BE2C (cell line): Measurements from ENCODE around the gene CMYA5. TPM values are rescaled to one million over a fixed set of nuclear protein-coding genes. Genes with fewer than 3 reads are reported as not detected.

ENCODE experiments used
- DNase-seq: peaks from one replicate; pipeline ENCODE4 v3.0.0-alpha.2; 2020
- H3K27me3 ChIP-seq: fragments of 250-450 bp; sonication (Bioruptor Pico); 2 replicates; pipeline ENCODE4 v1.5.1; 2020; ENCODE audit warnings: mild to moderate bottlenecking
- H3K36me3 ChIP-seq: fragments of 250-450 bp; sonication (Bioruptor Pico); 2 replicates; pipeline ENCODE4 v1.5.1; 2020; ENCODE audit warnings: mild to moderate bottlenecking
- H3K4me1 ChIP-seq: fragments of 250-450 bp; sonication (Bioruptor Pico); 2 replicates; pipeline ENCODE4 v1.5.1; 2020
- H3K4me3 ChIP-seq: 2 replicates; pipeline ENCODE4 v1.5.1; 2011; ENCODE audit warnings: low read depth, low read length
- H3K9me3 ChIP-seq: fragments of 250-450 bp; sonication (Bioruptor Pico); 2 replicates; pipeline ENCODE4 v1.5.1; 2020
- CTCF ChIP-seq: IDR thresholded peaks from 2 replicates; pipeline ENCODE4 v1.5.1; 2012; ENCODE audit warnings: mild to moderate bottlenecking, low read depth, low read length
- polyA plus RNA-seq: library from polyadenylated mRNA; unstranded; fragments of >200 nt; gene quantifications from one replicate; pipeline ENCODE4 v1.2.1, GENCODE V29; 2012; ENCODE audit warnings: low read depth, missing spikeins; ENCODE audit not compliant: insufficient read length, insufficient read depth

Gene CMYA5
- polyA plus RNA-seq, result 1.4 TPM

- Histone ChIP-seq H3K36me3 (no peaks in the 10 kb centered on the region), H3K9me3 (no peaks in the 10 kb centered on the region), H3K4me3 (no peak within 1 kb of the TSS), H3K4me1 (no peaks in the 10 kb centered on the region; the same call in 1 of the 2 replicates), H3K27me3 (no peaks in the 10 kb centered on the region)
- TF ChIP-seq CTCF, result no peak
- DNase-seq, result no peak
These were observed at the start of gene CMYA5 for GRCh38 chr5:79689541-79690466. TSS of gene CMYA5 (plus strand) at chr5:79689836. CDS start at chr5:79689908, 72 bp downstream.

- Histone ChIP-seq H3K9me3 (no peaks in the 10 kb centered on the region), H3K36me3 (peaks cover 12% of the 10 kb centered on the region), H3K27me3 (no peaks in the 10 kb centered on the region), H3K4me3 (no peak overlapping the region), H3K4me1 (no peaks in the 10 kb centered on the region)
- DNase-seq, result no peak
- TF ChIP-seq CTCF, result no peak
These were observed 49.0 kb upstream of the CMYA5 start for GRCh38 chr5:79640571-79641055.

GRCh38 chr5:79641414-79641813 lies 48.2 kb upstream of the CMYA5 start:
- H3K9me3 ChIP-seq, result no peaks in the 10 kb centered on the region
- H3K27me3 ChIP-seq, result no peaks in the 10 kb centered on the region
- H3K36me3 ChIP-seq, result peaks cover 18% of the 10 kb centered on the region
- no peak for TF ChIP-seq CTCF
- DNase-seq, result no peak
- H3K4me1 ChIP-seq, result no peaks in the 10 kb centered on the region
- no peak overlapping the region for H3K4me3 ChIP-seq

- H3K27me3 ChIP-seq, result no peaks in the 10 kb centered on the region
- no peak overlapping the region for H3K4me3 ChIP-seq
- H3K36me3 ChIP-seq, result peaks cover 19% of the 10 kb centered on the region
- no peaks in the 10 kb centered on the region for H3K9me3 ChIP-seq
- H3K4me1 ChIP-seq, result no peaks in the 10 kb centered on the region
- DNase-seq, result no peak
- TF ChIP-seq CTCF, result no peak
These were observed 47.4 kb upstream of the CMYA5 start for GRCh38 chr5:79642210-79642609.

- peaks cover 10% of the 10 kb centered on the region for H3K36me3 ChIP-seq
These were observed 35.8 kb upstream of the CMYA5 start for GRCh38 chr5:79653843-79654242.

More at GRCh38 chr5:79653843-79654242, 35.8 kb upstream of the CMYA5 start:
- H3K4me1 ChIP-seq, result no peaks in the 10 kb centered on the region
- H3K9me3 ChIP-seq, result no peaks in the 10 kb centered on the region
- no peak for DNase-seq
- H3K4me3 ChIP-seq, result no peak overlapping the region
- TF ChIP-seq CTCF, result no peak
- no peaks in the 10 kb centered on the region for H3K27me3 ChIP-seq
